ENCODE results near the gene ORM1. TPM values are rescaled to one million over a fixed set of nuclear protein-coding genes. Genes with fewer than 3 reads are reported as not detected.

Gene ORM1
- total RNA-seq, 1 donor, result not detected

GRCh38 chr9:114301798-114302565 lies 20.9 kb upstream of the ORM1 start:
- no peak for TF ChIP-seq CTCF (IDR thresholded peaks at IDR 0.05; ENCODE audit: insufficient read depth, low read length)
- no peak overlapping the region for H3K4me3 ChIP-seq (ENCODE audit: low read depth, low read length)
- DNase-seq (ENCODE audit: low read depth), result no peak

GRCh38 chr9:114302727-114303126 lies 20.2 kb upstream of the ORM1 start:
- peak; percentile 54 for DNase-seq (ENCODE audit: low read depth)
- no peak for TF ChIP-seq CTCF (IDR thresholded peaks at IDR 0.05; ENCODE audit: insufficient read depth, low read length)
- H3K4me3 ChIP-seq (ENCODE audit: low read depth, low read length), result no peak overlapping the region

GRCh38 chr9:114303571-114303970 lies 19.3 kb upstream of the ORM1 start:
- DNase-seq (ENCODE audit: low read depth), result no peak
- TF ChIP-seq CTCF (IDR thresholded peaks at IDR 0.05; ENCODE audit: insufficient read depth, low read length), result no peak
- no peak overlapping the region for H3K4me3 ChIP-seq (ENCODE audit: low read depth, low read length)

GRCh38 chr9:114303977-114304376 lies 18.9 kb upstream of the ORM1 start:
- TF ChIP-seq CTCF (IDR thresholded peaks at IDR 0.05; ENCODE audit: insufficient read depth, low read length), result no peak
- no peak overlapping the region for H3K4me3 ChIP-seq (ENCODE audit: low read depth, low read length)
- DNase-seq (ENCODE audit: low read depth), result no peak

- TF ChIP-seq CTCF (IDR thresholded peaks at IDR 0.05; ENCODE audit: insufficient read depth, low read length), result no peak
- no peak overlapping the region for H3K4me3 ChIP-seq (ENCODE audit: low read depth, low read length)
- no peak for DNase-seq (ENCODE audit: low read depth)
Measured at GRCh38 chr9:114304416-114305188, 18.3 kb upstream of the ORM1 start.

- TF ChIP-seq CTCF (IDR thresholded peaks at IDR 0.05; ENCODE audit: insufficient read depth, low read length), result no peak
- peak; percentile 76 for DNase-seq (ENCODE audit: low read depth)
- no peak overlapping the region for H3K4me3 ChIP-seq (ENCODE audit: low read depth, low read length)
Measured at GRCh38 chr9:114307899-114308267, 15.0 kb upstream of the ORM1 start.

Measured in fibroblast of the aortic adventitia (primary cell).